Smooth muscle cell (in vitro differentiated cells): Measurements from ENCODE around the gene HDAC8. TPM values are rescaled to one million over a fixed set of nuclear protein-coding genes. Genes with fewer than 3 reads are reported as not detected.

ENCODE experiments used
- DNase-seq: peaks from one replicate; lab custom pipeline; 2025; ENCODE audit not compliant: unreplicated experiment; lab: John Stamatoyannopoulos, UW
- H2AFZ ChIP-seq: fragments of 200-600 bp; sonication (generic); 2 replicates; pipeline ENCODE4 v1.6.0; 2016; ENCODE audit warnings: antibody characterized with exemption, low read depth, mild to moderate bottlenecking
- H3F3A ChIP-seq: fragments of 200-600 bp; sonication (generic); 2 replicates; pipeline ENCODE4 v1.6.0; 2017; ENCODE audit warnings: antibody characterized with exemption, low read depth
- H3K27ac ChIP-seq: fragments of 200-600 bp; sonication (generic); 2 replicates; pipeline ENCODE4 v1.5.1; 2016; ENCODE audit warnings: low read depth, mild to moderate bottlenecking
- H3K27me3 ChIP-seq: fragments of 200-600 bp; sonication (generic); 2 replicates; pipeline ENCODE4 v1.6.1; 2016; ENCODE audit warnings: low read depth, mild to moderate bottlenecking
- H3K36me3 ChIP-seq: fragments of 200-600 bp; sonication (generic); 2 replicates; pipeline ENCODE4 v1.5.1; 2016; ENCODE audit warnings: low read depth
- H3K4me1 ChIP-seq: fragments of 200-600 bp; sonication (generic); 2 replicates; pipeline ENCODE4 v1.5.1; 2016; ENCODE audit warnings: low read depth
- H3K4me2 ChIP-seq: fragments of 200-600 bp; sonication (generic); 2 replicates; pipeline ENCODE4 v1.6.0; 2016; ENCODE audit warnings: mild to moderate bottlenecking
- H3K4me3 ChIP-seq: fragments of 200-600 bp; sonication (generic); 2 replicates; pipeline ENCODE4 v1.5.1; 2016; ENCODE audit warnings: mild to moderate bottlenecking
- H3K79me2 ChIP-seq: fragments of 200-600 bp; sonication (generic); 2 replicates; pipeline ENCODE4 v1.6.0; 2016; ENCODE audit warnings: low read depth, mild to moderate bottlenecking
- H3K9ac ChIP-seq: fragments of 200-600 bp; sonication (generic); 2 replicates; pipeline ENCODE4 v1.6.0; 2016; ENCODE audit warnings: low read depth
- H3K9me3 ChIP-seq: fragments of 200-600 bp; sonication (generic); replicated peaks from 2 replicates; pipeline ENCODE4 v1.5.1; 2016; ENCODE audit warnings: low read depth
- H4K20me1 ChIP-seq: fragments of 200-600 bp; sonication (generic); 2 replicates; pipeline ENCODE4 v1.6.0; 2016; ENCODE audit warnings: low read depth
- CTCF ChIP-seq: fragments of 200-600 bp; sonication (generic); IDR thresholded peaks from 2 replicates; pipeline ENCODE4 v1.5.1; 2017; ENCODE audit warnings: borderline replicate concordance, mild to moderate bottlenecking, antibody characterized with exemption; ENCODE audit not compliant: insufficient read depth, poor library complexity, severe bottlenecking
- WGBS: methylation state at CpG from one replicate; pipeline ENCODE4 v1.1.7; 2016; ENCODE audit warnings: low lambda C conversion rate; 5-methylcytosine and 5-hydroxymethylcytosine counted together
- polyA plus RNA-seq: library from polyadenylated mRNA; unstranded; fragments of >200 nt; fragmentation: Nextera tagmentation; extraction: Ambion mirVana; gene quantifications from 2 replicates; pipeline ENCODE4 v1.2.1, GENCODE V29; 2016
- total RNA-seq: library from RNA; depleted of rRNA; stranded (reverse); fragments of >200 nt; gene quantifications from 2 replicates; pipeline ENCODE4 v1.2.3, GENCODE V29; 2014

Gene HDAC8
- total and polyA plus RNA-seq, 2 experiments from 2014 or later: 23.1 to 40.7 TPM

- Histone ChIP-seq H4K20me1 (no peaks in the 10 kb centered on the region), H3K9ac (no peak overlapping the region), H3K4me2 (peak overlapping the region; percentile 82), H3K27ac (no peak overlapping the region), H3K79me2 (no peaks in the 10 kb centered on the region), H3K4me3 (peak overlapping the region; percentile 51), H3K36me3 (no peaks in the 10 kb centered on the region), H3K9me3 (no peaks in the 10 kb centered on the region), H3K4me1 (no peaks in the 10 kb centered on the region), H3F3A (no peaks in the 10 kb centered on the region), H3K27me3 (peaks cover 53% of the 10 kb centered on the region), H2AFZ (no peak overlapping the region)
- DNase-seq: no peak
- TF ChIP-seq CTCF: no peak
- 31% methylated on average over 31 of the region's 92 CpGs for WGBS
Observed at GRCh38 chrX:72306085-72306801, 266.4 kb downstream of the HDAC8 start.

- Histone ChIP-seq H3K27me3 (peaks cover 53% of the 10 kb centered on the region), H2AFZ (peak within 1 kb of the TSS; percentile 5)
- no peak for DNase-seq
Observed at GRCh38 chrX:72305286-72306084, 267.2 kb downstream of the HDAC8 start, which contains the start of gene CITED1. Gene CITED1 (minus strand): TSS chrX:72305914. CDS start chrX:72302869, 3,045 bp downstream.

GRCh38 chrX:72304877-72305276, 267.8 kb downstream of the HDAC8 start:
- Histone ChIP-seq H3K4me1 (no peaks in the 10 kb centered on the region), H3K9me3 (no peaks in the 10 kb centered on the region), H3K27ac (no peak overlapping the region), H2AFZ (no peak overlapping the region), H3K79me2 (no peaks in the 10 kb centered on the region), H3K36me3 (no peaks in the 10 kb centered on the region), H4K20me1 (no peaks in the 10 kb centered on the region), H3F3A (no peaks in the 10 kb centered on the region), H3K9ac (no peak overlapping the region), H3K4me2 (peak overlapping the region; percentile 82), H3K4me3 (peak overlapping the region; percentile 51), H3K27me3 (peaks cover 53% of the 10 kb centered on the region)
- WGBS: 36% methylated on average over 24 of the region's 26 CpGs
- DNase-seq: no peak
- TF ChIP-seq CTCF: no peak

More at GRCh38 chrX:72305286-72306084, 267.2 kb downstream of the HDAC8 start, which contains the start of gene CITED1:
- no peaks in the 10 kb centered on the region for H3K9me3 ChIP-seq
- H3K79me2 ChIP-seq: no peaks in the 10 kb centered on the region
- no peaks in the 10 kb centered on the region for H3F3A ChIP-seq
- WGBS: 29% methylated on average over 53 of the region's 68 CpGs
- peak within 1 kb of the TSS; percentile 82 for H3K4me2 ChIP-seq
- no peaks in the 10 kb centered on the region for H3K4me1 ChIP-seq
- no peak within 1 kb of the TSS for H3K9ac ChIP-seq
- no peaks in the 10 kb centered on the region for H3K36me3 ChIP-seq
- no peaks in the 10 kb centered on the region for H4K20me1 ChIP-seq
- peak within 1 kb of the TSS; percentile 51 for H3K4me3 ChIP-seq
- H3K27ac ChIP-seq: no peak within 1 kb of the TSS
- no peak for TF ChIP-seq CTCF
